ENCODE measurements around the gene RNF181.

Gene RNF181

DNA sequence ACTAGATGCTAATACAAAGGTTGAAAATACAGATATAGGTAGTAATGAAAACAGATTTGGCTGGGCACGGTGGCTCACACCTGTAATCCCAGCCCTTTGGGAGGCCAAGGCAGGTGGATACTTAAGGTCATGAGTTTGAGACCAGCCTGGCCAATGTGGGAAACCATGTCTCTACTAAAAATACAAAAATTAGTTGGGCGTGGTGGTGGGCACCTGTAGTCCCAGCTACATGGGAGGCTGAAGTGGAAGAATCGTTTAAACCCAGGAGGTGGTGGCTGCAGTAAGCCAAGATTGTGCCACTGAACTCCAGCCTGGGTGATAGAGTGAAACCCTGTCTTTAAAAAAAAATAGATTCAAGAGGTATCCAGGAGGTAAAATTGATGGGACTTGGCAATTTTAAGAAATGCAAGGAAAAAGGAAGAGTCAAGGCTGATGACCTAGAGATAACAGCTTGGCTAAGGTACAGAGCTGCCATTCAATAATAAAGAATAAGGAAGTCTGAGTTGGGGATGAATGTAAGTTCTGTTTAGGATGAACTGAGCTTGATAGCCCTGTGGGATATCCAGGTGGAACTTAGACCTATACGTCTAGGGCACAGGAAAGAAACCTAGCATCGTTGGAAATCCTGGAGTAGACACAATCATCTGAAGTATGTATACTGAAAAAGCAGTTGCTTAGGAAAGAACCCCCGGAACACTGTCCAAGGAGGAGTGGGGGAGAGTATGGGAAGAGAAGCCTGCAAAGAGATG is 47.5 kb upstream of the RNF181 start:
- peak overlapping the region; percentile 46 for H3K27ac ChIP-seq (ENCODE audit: low read length, poor library complexity, severe bottlenecking)
- no peaks in the 10 kb centered on the region for H3K9me3 ChIP-seq (ENCODE audit: control insufficient read depth, low read length)

DNA sequence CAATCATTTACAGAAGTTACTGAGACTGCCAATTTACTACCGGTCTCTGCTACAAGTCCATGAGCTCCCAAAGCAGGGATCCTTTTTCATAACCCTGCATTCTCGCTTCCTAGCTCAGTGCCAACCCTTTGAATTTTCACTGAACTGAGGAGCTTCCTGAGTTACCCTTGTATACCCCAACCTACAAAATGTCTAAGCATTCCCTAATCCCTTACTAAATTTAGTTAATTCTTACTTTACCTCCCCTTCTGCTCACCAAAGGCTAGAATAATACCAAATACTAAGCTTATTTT is 47.0 kb upstream of the RNF181 start:
- H3K9me3 ChIP-seq (ENCODE audit: control insufficient read depth, low read length) = no peaks in the 10 kb centered on the region
- H3K27me3 ChIP-seq (ENCODE audit: control insufficient read depth in 1 of 2, insufficient read depth in 1 of 2, low read length in 2 of 2) = no peaks in the 10 kb centered on the region
- H2BK15ac ChIP-seq (ENCODE audit: low read depth, poor library complexity, severe bottlenecking) = no peak overlapping the region
- no peak overlapping the region for H3K18ac ChIP-seq (ENCODE audit: low read depth in 1 of 2, low read length in 2 of 2)
- H3K27ac ChIP-seq (ENCODE audit: low read length, poor library complexity, severe bottlenecking) = peak overlapping the region; percentile 46
- no peak overlapping the region for H3K4me3 ChIP-seq (ENCODE audit: insufficient read depth in 1 of 2, low read depth in 1 of 2, low read length in 2 of 2)
- no peak overlapping the region for H3K4me2 ChIP-seq (ENCODE audit: low read length, poor library complexity, severe bottlenecking)
- H3K79me1 ChIP-seq (replicated peaks; ENCODE audit: low read length, poor library complexity, severe bottlenecking) = peaks cover 7% of the 10 kb centered on the region
- H3K14ac ChIP-seq (ENCODE audit: low read length in 2 of 2) = no peak overlapping the region
- H2BK120ac ChIP-seq (ENCODE audit: low read depth, low read length) = peak overlapping the region; percentile 30
- H3K23ac ChIP-seq (ENCODE audit: low read length in 2 of 2) = no peak overlapping the region
- no peak overlapping the region for H4K91ac ChIP-seq (ENCODE audit: low read length)
- no peak overlapping the region for H2AFZ ChIP-seq (ENCODE audit: low read depth, low read length)
- peak overlapping the region; percentile 2 for H3K9ac ChIP-seq (ENCODE audit: low read length)
- H2BK12ac ChIP-seq (ENCODE audit: low read length in 2 of 2) = no peak overlapping the region
- peaks cover 31 to 69% of the 10 kb centered on the region in 2 experiments for H3K36me3 ChIP-seq (ENCODE audit: control insufficient read depth in 1 of 2, insufficient read depth in 2 of 2, low read depth in 1 of 2, low read length in 2 of 2)
- H2BK5ac ChIP-seq (ENCODE audit: low read depth, low read length, poor library complexity, severe bottlenecking) = no peak overlapping the region
- no peak overlapping the region for H3K4ac ChIP-seq (ENCODE audit: low read depth in 1 of 2, low read length in 2 of 2)
- 89% methylated on average over 2 of the region's 2 CpGs for WGBS
- no peak for DNase-seq
- H2AK5ac ChIP-seq (ENCODE audit: low read length, severe bottlenecking) = no peak overlapping the region
- H4K8ac ChIP-seq (ENCODE audit: low read length) = no peak overlapping the region
- H3K4me1 ChIP-seq (ENCODE audit: control insufficient read depth, insufficient read depth, low read depth, low read length) = peaks cover 8% of the 10 kb centered on the region

More for the DNA sequence above, 47.5 kb upstream of the RNF181 start:
- no peak overlapping the region for H3K14ac ChIP-seq (ENCODE audit: low read length in 2 of 2)
- H2AFZ ChIP-seq (ENCODE audit: low read depth, low read length) = no peak overlapping the region
- no peak overlapping the region for H3K18ac ChIP-seq (ENCODE audit: low read depth in 1 of 2, low read length in 2 of 2)
- peaks cover 28 to 71% of the 10 kb centered on the region in 2 experiments for H3K36me3 ChIP-seq (ENCODE audit: control insufficient read depth in 1 of 2, insufficient read depth in 2 of 2, low read depth in 1 of 2, low read length in 2 of 2)
- H3K79me1 ChIP-seq (replicated peaks; ENCODE audit: low read length, poor library complexity, severe bottlenecking) = peaks cover 7% of the 10 kb centered on the region
- peak overlapping the region; percentile 2 for H3K9ac ChIP-seq (ENCODE audit: low read length)
- H2BK120ac ChIP-seq (ENCODE audit: low read depth, low read length) = peak overlapping the region; percentile 30
- no peak for DNase-seq
- no peak overlapping the region for H2BK12ac ChIP-seq (ENCODE audit: low read length in 2 of 2)
- H3K4ac ChIP-seq (ENCODE audit: low read depth in 1 of 2, low read length in 2 of 2) = no peak overlapping the region
- no peak overlapping the region for H3K23ac ChIP-seq (ENCODE audit: low read length in 2 of 2)
- H2AK5ac ChIP-seq (ENCODE audit: low read length, severe bottlenecking) = peak overlapping the region; percentile 36
- no peak overlapping the region for H4K8ac ChIP-seq (ENCODE audit: low read length)
- H3K4me2 ChIP-seq (ENCODE audit: low read length, poor library complexity, severe bottlenecking) = no peak overlapping the region
- H4K91ac ChIP-seq (ENCODE audit: low read length) = no peak overlapping the region
- no peak overlapping the region for H2BK5ac ChIP-seq (ENCODE audit: low read depth, low read length, poor library complexity, severe bottlenecking)
- no peak overlapping the region for H2BK15ac ChIP-seq (ENCODE audit: low read depth, poor library complexity, severe bottlenecking)
- H3K27me3 ChIP-seq (ENCODE audit: control insufficient read depth in 1 of 2, insufficient read depth in 1 of 2, low read length in 2 of 2) = no peaks in the 10 kb centered on the region
- no peak overlapping the region for H3K4me3 ChIP-seq (ENCODE audit: insufficient read depth in 1 of 2, low read depth in 1 of 2, low read length in 2 of 2)
- WGBS = 89% methylated on average over 6 of the region's 6 CpGs
- H3K4me1 ChIP-seq (ENCODE audit: control insufficient read depth, insufficient read depth, low read depth, low read length) = peaks cover 8% of the 10 kb centered on the region

DNA sequence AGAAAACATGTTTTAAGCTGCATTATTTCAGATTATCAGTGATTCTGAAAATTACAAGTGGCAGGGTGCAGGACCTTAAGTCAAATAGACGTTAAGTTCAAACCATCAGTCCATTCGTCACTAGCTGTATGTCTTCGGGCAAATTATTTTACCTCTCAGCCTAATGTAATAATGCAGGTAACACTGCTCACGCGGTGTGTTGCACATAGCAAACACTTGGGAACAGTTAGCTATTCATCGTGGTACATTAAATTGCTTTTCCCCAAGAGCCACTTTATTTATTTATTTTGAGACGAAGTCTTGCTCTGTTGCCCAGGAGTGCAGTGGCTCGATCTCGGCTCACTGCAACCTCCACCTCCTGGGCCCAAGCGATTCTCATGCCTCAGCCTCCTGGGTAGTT is 46.5 kb upstream of the RNF181 start:
- 93% methylated on average over 10 of the region's 10 CpGs for WGBS
- H3K27me3 ChIP-seq (ENCODE audit: control insufficient read depth in 1 of 2, insufficient read depth in 1 of 2, low read length in 2 of 2) = no peaks in the 10 kb centered on the region
- H4K8ac ChIP-seq (ENCODE audit: low read length) = no peak overlapping the region
- no peak overlapping the region for H2AFZ ChIP-seq (ENCODE audit: low read depth, low read length)
- H3K4me1 ChIP-seq (ENCODE audit: control insufficient read depth, insufficient read depth, low read depth, low read length) = peaks cover 8% of the 10 kb centered on the region
- no peak overlapping the region for H3K4me2 ChIP-seq (ENCODE audit: low read length, poor library complexity, severe bottlenecking)
- DNase-seq = no peak
- H3K36me3 ChIP-seq (ENCODE audit: control insufficient read depth in 1 of 2, insufficient read depth in 2 of 2, low read depth in 1 of 2, low read length in 2 of 2) = peaks cover 35 to 68% of the 10 kb centered on the region in 2 experiments
- H3K79me1 ChIP-seq (replicated peaks; ENCODE audit: low read length, poor library complexity, severe bottlenecking) = peaks cover 9% of the 10 kb centered on the region
- no peak overlapping the region for H3K23ac ChIP-seq (ENCODE audit: low read length in 2 of 2)
- no peak overlapping the region for H2BK15ac ChIP-seq (ENCODE audit: low read depth, poor library complexity, severe bottlenecking)
- H3K14ac ChIP-seq (ENCODE audit: low read length in 2 of 2) = no peak overlapping the region
- H3K9me3 ChIP-seq (ENCODE audit: control insufficient read depth, low read length) = no peaks in the 10 kb centered on the region
- no peak overlapping the region for H3K18ac ChIP-seq (ENCODE audit: low read depth in 1 of 2, low read length in 2 of 2)
- H2BK12ac ChIP-seq (ENCODE audit: low read length in 2 of 2) = no peak overlapping the region
- no peak overlapping the region for H4K91ac ChIP-seq (ENCODE audit: low read length)
- peak overlapping the region; percentile 67 for H3K27ac ChIP-seq (ENCODE audit: low read length, poor library complexity, severe bottlenecking)
- no peak overlapping the region for H2AK5ac ChIP-seq (ENCODE audit: low read length, severe bottlenecking)
- no peak overlapping the region for H2BK120ac ChIP-seq (ENCODE audit: low read depth, low read length)
- no peak overlapping the region for H3K4ac ChIP-seq (ENCODE audit: low read depth in 1 of 2, low read length in 2 of 2)
- no peak overlapping the region for H3K4me3 ChIP-seq (ENCODE audit: insufficient read depth in 1 of 2, low read depth in 1 of 2, low read length in 2 of 2)
- H3K9ac ChIP-seq (ENCODE audit: low read length) = peak overlapping the region; percentile 2
- no peak overlapping the region for H2BK5ac ChIP-seq (ENCODE audit: low read depth, low read length, poor library complexity, severe bottlenecking)

DNA sequence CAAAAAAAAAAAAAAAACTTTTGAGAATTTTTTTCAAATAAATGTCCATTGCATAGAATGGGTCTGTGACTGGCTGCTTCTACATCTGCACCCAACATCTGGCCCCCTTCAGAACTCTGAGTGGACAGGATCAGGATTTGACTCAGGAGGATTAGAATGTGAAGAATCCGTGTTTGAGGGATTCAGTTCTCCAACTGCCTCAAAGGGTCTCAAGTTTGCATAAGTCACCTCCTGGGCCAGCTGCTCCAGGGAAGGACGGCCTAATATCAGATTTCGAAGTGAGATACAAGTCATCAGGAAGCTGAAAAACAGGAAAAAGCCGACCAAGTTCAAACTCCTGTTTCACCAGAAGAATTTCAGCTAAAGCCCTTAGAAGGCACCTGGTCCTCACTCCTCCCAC is 45.7 kb upstream of the RNF181 start:
- H3K18ac ChIP-seq (ENCODE audit: low read depth in 1 of 2, low read length in 2 of 2) = peak overlapping the region in 1 of 2 experiments; percentile 58
- no peak overlapping the region for H2BK12ac ChIP-seq (ENCODE audit: low read length in 2 of 2)
- H4K8ac ChIP-seq (ENCODE audit: low read length) = no peak overlapping the region
- peaks cover 12% of the 10 kb centered on the region for H3K79me1 ChIP-seq (replicated peaks; ENCODE audit: low read length, poor library complexity, severe bottlenecking)
- H2BK5ac ChIP-seq (ENCODE audit: low read depth, low read length, poor library complexity, severe bottlenecking) = no peak overlapping the region
- H2BK120ac ChIP-seq (ENCODE audit: low read depth, low read length) = no peak overlapping the region
- no peak overlapping the region for H3K14ac ChIP-seq (ENCODE audit: low read length in 2 of 2)
- H3K23ac ChIP-seq (ENCODE audit: low read length in 2 of 2) = no peak overlapping the region
- no peak overlapping the region for H2AK5ac ChIP-seq (ENCODE audit: low read length, severe bottlenecking)
- H2BK15ac ChIP-seq (ENCODE audit: low read depth, poor library complexity, severe bottlenecking) = no peak overlapping the region
- H2AFZ ChIP-seq (ENCODE audit: low read depth, low read length) = no peak overlapping the region
- H4K91ac ChIP-seq (ENCODE audit: low read length) = no peak overlapping the region
- no peak overlapping the region for H3K4me2 ChIP-seq (ENCODE audit: low read length, poor library complexity, severe bottlenecking)
- no peaks in the 10 kb centered on the region for H3K9me3 ChIP-seq (ENCODE audit: control insufficient read depth, low read length)
- no peak overlapping the region for H3K4ac ChIP-seq (ENCODE audit: low read depth in 1 of 2, low read length in 2 of 2)
- peaks cover 41 to 68% of the 10 kb centered on the region in 2 experiments for H3K36me3 ChIP-seq (ENCODE audit: control insufficient read depth in 1 of 2, insufficient read depth in 2 of 2, low read depth in 1 of 2, low read length in 2 of 2)
- H3K4me1 ChIP-seq (ENCODE audit: control insufficient read depth, insufficient read depth, low read depth, low read length) = peaks cover 8% of the 10 kb centered on the region
- no peak overlapping the region for H3K4me3 ChIP-seq (ENCODE audit: insufficient read depth in 1 of 2, low read depth in 1 of 2, low read length in 2 of 2)
- DNase-seq = peak; percentile 80
- peak overlapping the region; percentile 64 for H3K9ac ChIP-seq (ENCODE audit: low read length)
- peak overlapping the region; percentile 74 for H3K27ac ChIP-seq (ENCODE audit: low read length, poor library complexity, severe bottlenecking)
- no peaks in the 10 kb centered on the region for H3K27me3 ChIP-seq (ENCODE audit: control insufficient read depth in 1 of 2, insufficient read depth in 1 of 2, low read length in 2 of 2)
- WGBS = 15% methylated on average over 3 of the region's 4 CpGs
